ENCODE results near the gene MACF1. TPM values are rescaled to one million over a fixed set of nuclear protein-coding genes. Genes with fewer than 3 reads are reported as not detected.

The MACF1 gene
- polyA plus RNA-seq, 1 of the 3 experiments (the other 2 are of a cell fraction), result 37.6 TPM

- POLR2A ChIA-PET, result no interaction called here
- WGBS (ENCODE audit: low lambda C conversion rate), result 100% methylated on average over 1 of the region's 1 CpG
- H3K9ac ChIP-seq, result no peak overlapping the region
These were observed 163.6 kb downstream of the MACF1 start for GRCh38 chr1:39368045-39368444.

More at GRCh38 chr1:39368045-39368444, 163.6 kb downstream of the MACF1 start:
- TF ChIP-seq ZBTB33 (IDR thresholded peaks at IDR 0.05; ENCODE audit: borderline replicate concordance, low read depth), result no peak
- TF ChIP-seq EP300 (IDR thresholded peaks at IDR 0.05; ENCODE audit: borderline replicate concordance in 1 of 2, low read depth in 1 of 2, low read length in 1 of 2), result no peak
- no peak for TF ChIP-seq TCF12 (IDR thresholded peaks at IDR 0.05)
- no peak for TF ChIP-seq YY1 (IDR thresholded peaks at IDR 0.05; ENCODE audit: low read depth)
- TF ChIP-seq TEAD4 (IDR thresholded peaks at IDR 0.05; ENCODE audit: borderline replicate concordance, insufficient read depth), result no peak
- no peak for TF ChIP-seq USF2 (IDR thresholded peaks at IDR 0.05; ENCODE audit: borderline replicate concordance, low read depth, low read length)
- TF ChIP-seq IRF3 (IDR thresholded peaks at IDR 0.05; ENCODE audit: low read depth, low read length), result no peak
- no peak for TF ChIP-seq USF1 (IDR thresholded peaks at IDR 0.05; ENCODE audit: borderline replicate concordance, low read depth)
- no peak for TF ChIP-seq TAF1 (IDR thresholded peaks at IDR 0.05; ENCODE audit: borderline replicate concordance, low read depth, low read length)
- TF ChIP-seq RCOR1 (IDR thresholded peaks at IDR 0.05; ENCODE audit: low read length), result no peak
- no peak for TF ChIP-seq CHD2 (IDR thresholded peaks at IDR 0.05; ENCODE audit: low read length, partially characterized antibody)
- TF ChIP-seq EZH2phosphoT487 (IDR thresholded peaks at IDR 0.05; ENCODE audit: borderline replicate concordance, low read depth), result no peak
- TF ChIP-seq JUND (IDR thresholded peaks at IDR 0.05), result no peak
- no peak for TF ChIP-seq RXRA (IDR thresholded peaks at IDR 0.05; ENCODE audit: borderline replicate concordance, low read depth)
- TF ChIP-seq RFX5 (IDR thresholded peaks at IDR 0.05; ENCODE audit: low read length), result no peak
- TF ChIP-seq FOSL2 (IDR thresholded peaks at IDR 0.05; ENCODE audit: borderline replicate concordance, low read depth), result no peak
- TF ChIP-seq POLR2AphosphoS5 (IDR thresholded peaks at IDR 0.05; ENCODE audit: low read depth, low read length), result no peak
- TF ChIP-seq MXI1 (IDR thresholded peaks at IDR 0.05; ENCODE audit: low read depth, low read length), result no peak
- TF ChIP-seq GATA2 (CRISPR knock-in tag; IDR thresholded peaks at IDR 0.05), result no peak
- H3F3A ChIP-seq (replicated peaks; ENCODE audit: insufficient read depth), result peaks cover 8% of the 10 kb centered on the region
- no peak overlapping the region for H3K27ac ChIP-seq (ENCODE audit: low read depth in 2 of 2, low read length in 1 of 2)
- no peak overlapping the region for H3K4me2 ChIP-seq
- CTCF ChIA-PET, result interaction anchor here (0.8 to 2.9 kb wide), 3 partner anchors 10 to 43 kb away, joined by 3 to 10 read pairs (median 3); no protein-coding TSS in a partner anchor
- peaks cover 7% of the 10 kb centered on the region for H3K79me2 ChIP-seq (ENCODE audit: insufficient read depth)
- H3K9me3 ChIP-seq, result no peaks in the 10 kb centered on the region
- no peaks in the 10 kb centered on the region for H3K27me3 ChIP-seq (ENCODE audit: insufficient read depth)
- no peak overlapping the region for H2AFZ ChIP-seq (ENCODE audit: low read depth)
- H3K36me3 ChIP-seq (replicated peaks in 1 of 2; ENCODE audit: control insufficient read depth in 1 of 2, insufficient read depth in 2 of 2, low read length in 1 of 2), result peaks cover 37 to 78% of the 10 kb centered on the region in 2 experiments
- H3K4me1 ChIP-seq (ENCODE audit: control insufficient read depth in 1 of 2, insufficient read depth in 2 of 2, low read depth in 1 of 2, low read length in 1 of 2), result no peaks in the 10 kb centered on the region
- DNase-seq, result no peak
- no peaks in the 10 kb centered on the region for H3K9me2 ChIP-seq
- H3K4me3 ChIP-seq (ENCODE audit: low read depth in 2 of 2, low read length in 1 of 2), result no peak overlapping the region
- no peaks in the 10 kb centered on the region for H4K20me1 ChIP-seq (ENCODE audit: insufficient read depth)

Measured in SK-N-SH (cell line).